GM12878 (cell line): ENCODE results near the gene GORASP2.

Experiments used
- ATF3 ChIP-seq: IDR thresholded peaks from 2 replicates; pipeline ENCODE4 v1.6.1; 2011; ENCODE audit warnings: low read depth, mild to moderate bottlenecking, low read length, moderate library complexity, borderline replicate concordance; ENCODE audit errors: extremely low read depth
- CTCF ChIP-seq, 3 experiments: IDR thresholded peaks in 2 of 3; conservative IDR thresholded peaks in 1 of 3; 2 replicates each; pipeline ENCODE4 v1.5.1; 2011; ENCODE audit warnings: low read depth in 3 of 3, low read length in 3 of 3, mild to moderate bottlenecking in 3 of 3, control low read depth in 2 of 3, moderate library complexity in 2 of 3, inconsistent platforms in 1 of 3, mixed read lengths in 1 of 3; ENCODE audit not compliant: control insufficient read depth in 2 of 3, insufficient read depth in 1 of 3; ENCODE audit errors: extremely low read depth in 1 of 3
- EGR1 ChIP-seq, 2 experiments: IDR thresholded peaks; 1 replicate in 1 of 2; 2 replicates in 1 of 2; pipeline ENCODE4 v1.6.1; 2011 to 2012; ENCODE audit warnings: low read depth in 2 of 2, low read length in 2 of 2, borderline replicate concordance in 1 of 2, mild to moderate bottlenecking in 1 of 2, moderate library complexity in 1 of 2
- EP300 ChIP-seq, 2 experiments: fragments of 150-350 bp in 1 of 2; IDR thresholded peaks; 2 replicates each; pipeline ENCODE4 v1.6.1; 2011 to 2012; ENCODE audit warnings: low read depth in 2 of 2, low read length in 2 of 2, borderline replicate concordance in 1 of 2, improper control_type of control experiment in 1 of 2, inconsistent platforms in 1 of 2; ENCODE audit not compliant: control insufficient read depth in 1 of 2
- EZH2 ChIP-seq: IDR thresholded peaks from 2 replicates; pipeline ENCODE4 v1.6.1; 2012; ENCODE audit warnings: low read depth, mild to moderate bottlenecking, control low read depth, inconsistent platforms, low read length, borderline replicate concordance; ENCODE audit not compliant: control insufficient read depth
- HDAC6 ChIP-seq: fragments of 200-600 bp; sonication (generic); IDR thresholded peaks from one replicate; pipeline ENCODE4 v1.8.0; 2017; ENCODE audit warnings: antibody characterized with exemption; ENCODE audit not compliant: unreplicated experiment
- IKZF2 ChIP-seq, 2 experiments: fragments of 450-650 bp; IDR thresholded peaks; 2 replicates each; pipeline ENCODE4 v1.6.1; 2017; ENCODE audit warnings: mild to moderate bottlenecking in 2 of 2, moderate library complexity in 2 of 2
- PBX3 ChIP-seq: IDR thresholded peaks from 2 replicates; pipeline ENCODE4 v1.6.1; 2011; ENCODE audit warnings: mild to moderate bottlenecking, low read depth, low read length, moderate library complexity; ENCODE audit not compliant: insufficient replicate concordance
- POLR2AphosphoS5 ChIP-seq: IDR thresholded peaks from 2 replicates; pipeline ENCODE4 v1.6.1; 2011; ENCODE audit warnings: mild to moderate bottlenecking, low read length, inconsistent platforms
- RAD21 ChIP-seq: IDR thresholded peaks from 2 replicates; pipeline ENCODE4 v1.6.1; 2011; ENCODE audit warnings: mild to moderate bottlenecking, low read depth, low read length, moderate library complexity; ENCODE audit not compliant: insufficient read depth
- RFX5 ChIP-seq: IDR thresholded peaks from 2 replicates; pipeline ENCODE4 v1.6.1; 2011; ENCODE audit warnings: low read depth, low read length, improper control_type of control experiment
- SP1 ChIP-seq: IDR thresholded peaks from one replicate; pipeline ENCODE4 v1.6.1; 2011; ENCODE audit warnings: low read depth, low read length
- SREBF2 ChIP-seq: IDR thresholded peaks from 2 replicates; pipeline ENCODE4 v1.6.1; 2012; ENCODE audit warnings: mild to moderate bottlenecking, low read length
- TBL1XR1 ChIP-seq: IDR thresholded peaks from 2 replicates; pipeline ENCODE4 v1.6.1; 2012; ENCODE audit warnings: low read depth, low read length, improper control_type of control experiment

- no peak for TF ChIP-seq CTCF (IDR thresholded peaks at IDR 0.05 in 2 of 3, conservative IDR thresholded peaks at IDR 0.05 in 1 of 3; ENCODE audit: control insufficient read depth in 2 of 3, extremely low read depth in 1 of 3, insufficient read depth in 1 of 3, low read depth in 3 of 3, low read length in 3 of 3)
- no peak for TF ChIP-seq POLR2AphosphoS5
- no peak for TF ChIP-seq RFX5
- TF ChIP-seq HDAC6, result no peak
- no peak for TF ChIP-seq EP300 (IDR thresholded peaks at IDR 0.05; ENCODE audit: borderline replicate concordance in 1 of 2, control insufficient read depth in 1 of 2, low read depth in 2 of 2, low read length in 2 of 2)
- no peak for TF ChIP-seq PBX3
- TF ChIP-seq SREBF2, result no peak
- TF ChIP-seq EZH2, result no peak
- no peak for TF ChIP-seq IKZF2 (IDR thresholded peaks at IDR 0.05)
- TF ChIP-seq EGR1 (IDR thresholded peaks at IDR 0.05; ENCODE audit: borderline replicate concordance in 1 of 2, low read depth in 2 of 2, low read length in 2 of 2), result no peak
- TF ChIP-seq TBL1XR1, result no peak
- TF ChIP-seq ATF3, result no peak
- no peak for TF ChIP-seq SP1
- TF ChIP-seq RAD21, result no peak
Observed at GRCh38 chr2:170911314-170911889, 17.7 kb upstream of the GORASP2 start.
